Calu3 (cell line): ENCODE measurements around the gene SLC2A8. TPM values are rescaled to one million over a fixed set of nuclear protein-coding genes. Genes with fewer than 3 reads are reported as not detected.

Experiments used
- BruUV-seq: library from RNA; stranded (reverse); fragments of 400-500 nt; replicated peaks from 2 replicates; lab custom pipeline; 2021; lab: Mats Ljungman, UMichigan
- CTCF ChIA-PET: fragments of 300-600 bp; sonication (Branson Sonifier 250); formaldehyde crosslinking; loops from one replicate; lab custom pipeline; 2022; ENCODE audit warnings: antibody characterized with exemption; lab: Charles Lee
- DNase-seq: peaks from one replicate; pipeline ENCODE4 v3.0.0; 2022
- H3K27ac Mint-ChIP-seq: one replicate; pipeline ENCODE4 v1.8.0; 2022; ENCODE audit warnings: mixed read lengths; ENCODE audit not compliant: unreplicated experiment
- H3K27me3 Mint-ChIP-seq: one replicate; pipeline ENCODE4 v1.8.0; 2022; ENCODE audit warnings: mixed read lengths; ENCODE audit not compliant: unreplicated experiment
- H3K36me3 Mint-ChIP-seq: one replicate; pipeline ENCODE4 v1.8.0; 2022; ENCODE audit warnings: mild to moderate bottlenecking, moderate library complexity, mixed read lengths; ENCODE audit not compliant: insufficient read depth, unreplicated experiment
- H3K4me1 Mint-ChIP-seq: one replicate; pipeline ENCODE4 v1.8.0; 2022; ENCODE audit warnings: mild to moderate bottlenecking, low read depth, mixed read lengths; ENCODE audit not compliant: unreplicated experiment
- H3K4me3 Mint-ChIP-seq: one replicate; pipeline ENCODE4 v1.8.0; 2022; ENCODE audit warnings: mild to moderate bottlenecking, low read depth, moderate library complexity, mixed read lengths; ENCODE audit not compliant: unreplicated experiment
- H3K9me3 Mint-ChIP-seq: one replicate; pipeline ENCODE4 v1.8.0; 2022; ENCODE audit warnings: low read depth, mixed read lengths; ENCODE audit not compliant: unreplicated experiment
- intact Hi-C: fragments of 100-400 bp; cut with micrococcal nuclease; formaldehyde crosslinking; loops from one replicate; pipeline ENCODE4 v1.10.0; 2022; ENCODE audit not compliant: unreplicated experiment
- total RNA-seq: library from RNA; stranded (reverse); gene quantifications from 2 replicates; pipeline ENCODE4 v1.2.3, GENCODE V29; 2022
- TF ChIP-seq, protein P1 (sequence below): fragments of 200-600 bp; IDR thresholded peaks from one replicate; pipeline ENCODE4 v1.8.0; 2022; ENCODE audit warnings: antibody characterized with exemption; ENCODE audit not compliant: unreplicated experiment

The SLC2A8 gene
- total RNA-seq, 1 experiment from 2014 or later = 10.8 TPM

DNA sequence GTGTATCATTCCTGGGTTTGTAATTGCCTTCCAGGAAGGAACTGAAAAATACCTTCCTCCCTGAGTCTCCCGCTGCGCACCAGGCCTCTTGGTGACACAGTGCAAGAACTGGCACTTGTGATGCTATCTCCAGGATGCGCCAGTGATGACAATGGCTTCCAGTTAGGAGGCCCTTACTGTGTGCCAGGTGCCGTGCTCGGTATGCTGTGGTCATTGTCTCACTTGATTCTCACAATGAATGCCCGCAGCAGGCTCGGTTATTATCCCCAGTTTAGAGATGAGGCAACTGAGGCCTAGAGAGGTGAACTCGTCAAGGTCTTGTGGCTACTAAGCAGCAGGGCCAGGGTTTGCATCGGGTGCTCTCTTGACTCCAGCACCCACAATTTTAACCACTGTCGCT, 31.5 kb upstream of the SLC2A8 start:
- Mint-ChIP-seq H3K27me3 (peaks cover 17% of the 10 kb centered on the region), H3K9me3 (no peaks in the 10 kb centered on the region), H3K36me3 (no peaks in the 10 kb centered on the region), H3K27ac (no peak overlapping the region), H3K4me1 (no peaks in the 10 kb centered on the region), H3K4me3 (no peak overlapping the region)
- no peak for DNase-seq
- intact Hi-C loops = no loop called here
- BruUV-seq = no TSS peak
- CTCF ChIA-PET = no interaction called here
- TF ChIP-seq, protein P1, sequence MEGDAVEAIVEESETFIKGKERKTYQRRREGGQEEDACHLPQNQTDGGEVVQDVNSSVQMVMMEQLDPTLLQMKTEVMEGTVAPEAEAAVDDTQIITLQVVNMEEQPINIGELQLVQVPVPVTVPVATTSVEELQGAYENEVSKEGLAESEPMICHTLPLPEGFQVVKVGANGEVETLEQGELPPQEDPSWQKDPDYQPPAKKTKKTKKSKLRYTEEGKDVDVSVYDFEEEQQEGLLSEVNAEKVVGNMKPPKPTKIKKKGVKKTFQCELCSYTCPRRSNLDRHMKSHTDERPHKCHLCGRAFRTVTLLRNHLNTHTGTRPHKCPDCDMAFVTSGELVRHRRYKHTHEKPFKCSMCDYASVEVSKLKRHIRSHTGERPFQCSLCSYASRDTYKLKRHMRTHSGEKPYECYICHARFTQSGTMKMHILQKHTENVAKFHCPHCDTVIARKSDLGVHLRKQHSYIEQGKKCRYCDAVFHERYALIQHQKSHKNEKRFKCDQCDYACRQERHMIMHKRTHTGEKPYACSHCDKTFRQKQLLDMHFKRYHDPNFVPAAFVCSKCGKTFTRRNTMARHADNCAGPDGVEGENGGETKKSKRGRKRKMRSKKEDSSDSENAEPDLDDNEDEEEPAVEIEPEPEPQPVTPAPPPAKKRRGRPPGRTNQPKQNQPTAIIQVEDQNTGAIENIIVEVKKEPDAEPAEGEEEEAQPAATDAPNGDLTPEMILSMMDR = no peak

DNA sequence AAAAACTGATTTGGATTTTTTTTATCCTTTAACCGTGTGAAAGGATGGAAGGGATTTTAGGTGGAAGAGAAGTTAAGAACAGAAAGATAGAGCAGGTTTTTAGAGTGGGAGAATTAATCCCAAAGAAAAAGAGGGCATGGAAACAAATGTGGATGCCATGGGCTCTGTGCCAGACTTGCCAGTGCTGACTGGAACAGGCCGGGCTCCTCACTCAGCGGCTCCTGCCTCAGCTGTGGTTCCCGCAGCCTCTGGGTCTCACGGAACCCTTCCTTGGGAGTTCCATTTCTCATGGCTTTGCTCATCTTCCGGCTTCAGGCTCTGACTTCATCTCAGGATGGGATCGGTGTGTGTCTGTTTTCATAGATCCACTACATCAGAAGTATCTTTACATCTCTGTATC, 30.4 kb upstream of the SLC2A8 start:
- TF ChIP-seq, protein P1 = no peak
- Mint-ChIP-seq H3K4me1 (no peaks in the 10 kb centered on the region), H3K9me3 (no peaks in the 10 kb centered on the region), H3K36me3 (no peaks in the 10 kb centered on the region), H3K27ac (no peak overlapping the region), H3K27me3 (peaks cover 27% of the 10 kb centered on the region), H3K4me3 (no peak overlapping the region)
- CTCF ChIA-PET = interaction anchor here (0.6 kb wide), 1 partner anchor 159 kb away, joined by 3 read pairs; no protein-coding TSS in a partner anchor
- DNase-seq = no peak
- intact Hi-C loops = no loop called here
- no TSS peak for BruUV-seq

DNA sequence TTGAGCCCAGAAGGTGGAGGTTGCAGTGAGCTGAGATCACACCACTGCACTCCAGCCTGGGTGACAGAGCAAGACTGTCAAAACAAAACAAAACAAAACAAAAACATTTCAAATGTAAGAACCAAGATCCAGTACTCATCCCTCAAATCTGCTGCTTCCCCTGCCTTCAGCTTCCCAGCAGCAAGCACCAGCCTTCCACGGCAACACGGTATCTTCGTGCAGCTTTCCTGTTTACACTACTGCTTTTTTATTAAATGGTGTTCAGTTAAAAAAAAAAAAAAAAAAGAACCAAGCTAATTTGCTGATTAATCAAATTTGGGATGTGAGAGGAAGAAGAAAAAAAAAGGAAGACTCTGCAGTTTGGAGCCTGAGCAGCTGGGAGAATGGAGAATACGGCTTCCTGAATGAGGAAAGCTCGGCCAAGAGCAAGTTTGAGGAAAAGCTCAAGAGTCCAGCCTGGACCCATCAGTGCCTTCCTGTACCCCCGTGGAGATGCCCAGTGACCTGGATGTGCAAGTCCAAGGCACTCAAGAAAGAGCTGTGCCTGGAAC, 28.0 kb upstream of the SLC2A8 start:
- TF ChIP-seq, protein P1 = no peak
- Mint-ChIP-seq H3K27me3 (peaks cover 27% of the 10 kb centered on the region), H3K9me3 (no peaks in the 10 kb centered on the region), H3K4me1 (no peaks in the 10 kb centered on the region), H3K27ac (no peak overlapping the region), H3K4me3 (no peak overlapping the region), H3K36me3 (no peaks in the 10 kb centered on the region)
- no TSS peak for BruUV-seq
- intact Hi-C loops = no loop called here
- no peak for DNase-seq
- CTCF ChIA-PET = interaction anchor here (0.6 to 1.1 kb wide), 2 partner anchors 144 to 429 kb away, joined by 3 to 6 read pairs; no protein-coding TSS in a partner anchor

DNA sequence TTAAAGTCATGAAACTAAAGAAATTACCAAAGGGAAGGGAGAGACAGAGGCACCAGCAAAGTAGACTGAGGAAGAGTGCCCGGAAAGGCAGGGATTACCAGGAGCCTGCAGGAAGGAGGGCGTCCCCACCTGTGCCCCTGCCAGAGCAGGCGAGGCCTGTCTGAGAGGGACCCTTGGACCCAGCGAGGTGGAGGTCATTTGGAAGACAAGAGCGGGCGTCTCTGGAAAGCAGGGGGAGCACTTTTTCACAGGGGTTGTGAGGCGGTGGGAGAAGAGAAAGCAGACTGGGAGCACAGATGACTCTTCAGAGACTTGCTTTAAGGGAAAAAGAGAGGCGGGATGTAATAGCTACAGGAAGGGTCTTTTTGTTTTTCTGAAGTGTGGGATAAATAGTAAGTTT, 27.5 kb upstream of the SLC2A8 start:
- no peak for DNase-seq
- H3K4me3 Mint-ChIP-seq = no peak overlapping the region

More for the DNA sequence above, 27.5 kb upstream of the SLC2A8 start:
- peaks cover 27% of the 10 kb centered on the region for H3K27me3 Mint-ChIP-seq
- CTCF ChIA-PET = interaction anchor here (1.1 kb wide), 1 partner anchor 145 kb away, joined by 6 read pairs; no protein-coding TSS in a partner anchor
- TF ChIP-seq, protein P1 = no peak
- BruUV-seq = no TSS peak
- no peaks in the 10 kb centered on the region for H3K36me3 Mint-ChIP-seq
- H3K4me1 Mint-ChIP-seq = no peaks in the 10 kb centered on the region
- intact Hi-C loops = no loop called here
- H3K27ac Mint-ChIP-seq = no peak overlapping the region
- H3K9me3 Mint-ChIP-seq = no peaks in the 10 kb centered on the region
